GM03348 (cell line): ENCODE data around the gene ARMC3.
"Not testable (repeated sequence)": the region's sequence is repeated elsewhere in the genome, so short reads cannot be mapped to it uniquely, and the experiment has no call there.

ENCODE experiments used
- DNase-seq: peaks from one replicate; pipeline ENCODE4 v3.0.0; 2012; ENCODE audit warnings: low spot score

ARMC3 gene

GRCh38 chr10:22927661-22928403, at the start of gene ARMC3:
ARMC3 (plus strand) TSS chr10:22928053; CDS start chr10:22931997, 3,944 bp downstream.
- peak; percentile 68 for DNase-seq

- no peak for DNase-seq
Measured at GRCh38 chr10:22891797-22892196, 36.1 kb upstream of the ARMC3 start.

GRCh38 chr10:22893781-22894180, 34.1 kb upstream of the ARMC3 start:
- DNase-seq: no peak

- DNase-seq: no peak
Measured at GRCh38 chr10:22894714-22895113, 33.1 kb upstream of the ARMC3 start.

GRCh38 chr10:22895252-22895651, 32.6 kb upstream of the ARMC3 start:
- DNase-seq: no peak

GRCh38 chr10:22897371-22897770, 30.5 kb upstream of the ARMC3 start:
- DNase-seq: no peak

GRCh38 chr10:22899307-22899706, 28.5 kb upstream of the ARMC3 start:
- no peak for DNase-seq

GRCh38 chr10:22899775-22900174, 28.1 kb upstream of the ARMC3 start:
- no peak for DNase-seq

GRCh38 chr10:22900841-22901601, 26.8 kb upstream of the ARMC3 start:
- DNase-seq: no peak

GRCh38 chr10:22902147-22902546, 25.7 kb upstream of the ARMC3 start:
- DNase-seq: not testable (repeated sequence)

- DNase-seq: no peak
Measured at GRCh38 chr10:22903694-22904093, 24.2 kb upstream of the ARMC3 start.

- no peak for DNase-seq
Measured at GRCh38 chr10:22906767-22907166, 21.1 kb upstream of the ARMC3 start.

- DNase-seq: no peak
Measured at GRCh38 chr10:22908837-22909236, 19.0 kb upstream of the ARMC3 start.

GRCh38 chr10:22909673-22910072, 18.2 kb upstream of the ARMC3 start:
- not testable (repeated sequence) for DNase-seq

- DNase-seq: no peak
Measured at GRCh38 chr10:22911067-22911466, 16.8 kb upstream of the ARMC3 start.

- no peak for DNase-seq
Measured at GRCh38 chr10:22911889-22912762, 15.7 kb upstream of the ARMC3 start.

GRCh38 chr10:22912763-22913384, 15.0 kb upstream of the ARMC3 start:
- DNase-seq: no peak

GRCh38 chr10:22913474-22914092, 14.3 kb upstream of the ARMC3 start:
- no peak for DNase-seq

- DNase-seq: no peak
Measured at GRCh38 chr10:22915314-22915713, 12.5 kb upstream of the ARMC3 start.

GRCh38 chr10:22925088-22925487, 2.8 kb upstream of the ARMC3 start:
- no peak for DNase-seq

- no peak for DNase-seq
Measured at GRCh38 chr10:22927166-22927565, 687 bp upstream of the ARMC3 start.

GRCh38 chr10:22929053-22929452, 1.2 kb downstream of the ARMC3 start:
- DNase-seq: not testable (repeated sequence)
